Hematopoietic multipotent progenitor cell treated with erythropoietin and hydrocortisone succinate and interleukin-3 and kit ligand, for 6 days (in vitro differentiated cells): ENCODE data around the gene NINL.
"Not testable (repeated sequence)": the region's sequence is repeated elsewhere in the genome, so short reads cannot be mapped to it uniquely, and the experiment has no call there.

Experiments
- DNase-seq: peaks from one replicate; pipeline ENCODE4 v3.0.0-alpha.2; 2015

The NINL gene

GRCh38 chr20:25532015-25532751 is 53.1 kb downstream of the NINL start:
- DNase-seq, result no peak

GRCh38 chr20:25529295-25529951 is 55.9 kb downstream of the NINL start:
- no peak for DNase-seq

GRCh38 chr20:25527949-25528348 is 57.4 kb downstream of the NINL start:
- DNase-seq, result no peak

- no peak for DNase-seq
These were observed 58.9 kb downstream of the NINL start for GRCh38 chr20:25526446-25526845.

- DNase-seq, result no peak
These were observed 59.5 kb downstream of the NINL start for GRCh38 chr20:25525867-25526266.

- no peak for DNase-seq
These were observed 60.0 kb downstream of the NINL start for GRCh38 chr20:25525295-25525694.

GRCh38 chr20:25521382-25521781 is 63.9 kb downstream of the NINL start:
- no peak for DNase-seq

- DNase-seq, result no peak
These were observed 68.2 kb downstream of the NINL start for GRCh38 chr20:25517124-25517523.

GRCh38 chr20:25514747-25515340 is 70.5 kb downstream of the NINL start:
- no peak for DNase-seq

- no peak for DNase-seq
These were observed 71.1 kb downstream of the NINL start for GRCh38 chr20:25514195-25514594.

- no peak for DNase-seq
These were observed 72.6 kb downstream of the NINL start for GRCh38 chr20:25512709-25513108.

- DNase-seq, result no peak
These were observed 74.1 kb downstream of the NINL start for GRCh38 chr20:25511183-25511582.

- no peak for DNase-seq
These were observed 74.6 kb downstream of the NINL start for GRCh38 chr20:25510721-25511120.

GRCh38 chr20:25510202-25510601 is 75.1 kb downstream of the NINL start:
- DNase-seq, result no peak

- no peak for DNase-seq
These were observed 76.2 kb downstream of the NINL start for GRCh38 chr20:25509084-25509483.

GRCh38 chr20:25508083-25508770 is 77.1 kb downstream of the NINL start:
- no peak for DNase-seq

- no peak for DNase-seq
These were observed 77.8 kb downstream of the NINL start for GRCh38 chr20:25507385-25508082.

- no peak for DNase-seq
These were observed 80.8 kb downstream of the NINL start for GRCh38 chr20:25504366-25505135.

- no peak for DNase-seq
These were observed 81.4 kb downstream of the NINL start for GRCh38 chr20:25503936-25504335.

GRCh38 chr20:25503051-25503639 is 82.2 kb downstream of the NINL start:
- not testable (repeated sequence) for DNase-seq

GRCh38 chr20:25500880-25501351 is 84.4 kb downstream of the NINL start:
- DNase-seq, result no peak
